Activated CD4-positive, CD25-positive, alpha-beta regulatory T cell treated with anti-CD3 and anti-CD28 coated beads, Interleukin-2, amount 50 U/mL, for 16 hours (primary cell): Measurements from ENCODE around the gene TRPM5.

Source experiments
- DNase-seq: peaks from one replicate; pipeline ENCODE4 v3.0.0-alpha.2; 2020; ENCODE audit warnings: low read depth, low spot score

Gene TRPM5

DNA sequence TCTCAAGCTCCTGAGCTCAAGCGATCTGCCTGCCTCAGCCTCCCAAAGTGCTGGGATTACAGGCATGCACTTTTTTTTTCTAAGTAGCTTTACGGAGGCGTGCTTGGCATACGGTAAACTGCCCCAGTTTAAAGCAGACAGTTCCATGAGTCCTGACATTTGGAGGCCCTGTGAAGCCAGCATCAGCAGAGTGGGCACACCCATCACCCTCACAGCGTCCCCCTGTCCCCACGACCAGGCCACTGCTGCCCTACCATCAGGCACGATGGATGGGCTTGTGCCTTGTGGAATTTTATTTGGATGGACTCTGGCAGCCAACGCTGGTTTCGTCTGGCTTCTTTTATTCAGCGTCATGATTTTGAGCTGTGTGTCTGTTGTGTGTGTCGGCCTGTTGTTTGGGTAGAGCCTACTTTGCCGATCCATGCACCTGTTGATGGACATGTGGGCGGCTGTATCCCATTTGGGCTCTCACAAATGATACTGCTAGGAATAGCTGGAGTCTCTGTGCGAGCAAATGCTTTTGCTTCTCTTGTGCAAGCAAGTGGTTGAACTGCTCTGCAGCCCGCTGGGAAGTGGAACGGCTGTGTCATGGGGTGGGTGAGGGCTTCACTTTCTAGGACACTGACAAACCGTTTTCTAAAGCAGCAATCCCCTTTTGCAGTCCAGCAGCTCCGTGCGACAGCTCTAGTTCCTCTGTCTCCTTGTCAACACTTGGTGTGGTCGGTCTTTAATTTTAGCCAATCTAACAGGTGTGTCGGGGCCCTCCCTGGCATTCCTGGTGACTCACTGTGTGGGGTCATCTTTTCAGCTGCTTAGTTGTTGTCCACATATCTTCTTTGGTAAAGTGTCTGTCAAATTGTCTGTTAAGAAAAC is 24.3 kb upstream of the TRPM5 start:
- DNase-seq = no peak

DNA sequence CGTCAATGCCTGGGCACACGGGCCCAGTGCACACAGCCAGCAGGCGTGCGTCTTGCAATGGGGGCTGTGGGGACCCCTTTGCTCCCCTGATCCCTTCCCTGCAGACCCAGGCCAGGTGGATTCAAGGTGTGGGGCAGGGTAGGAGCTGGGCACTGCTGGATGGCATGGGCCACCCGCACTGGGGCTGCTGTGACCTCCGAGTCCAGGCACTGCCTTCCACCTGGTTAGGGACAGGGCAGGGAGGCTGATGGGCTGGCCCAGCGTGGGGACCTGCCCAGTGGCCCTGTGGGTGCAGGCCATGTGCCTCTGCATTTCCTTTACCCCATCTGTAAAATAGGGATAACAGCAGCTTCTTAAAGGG is 23.4 kb upstream of the TRPM5 start:
- DNase-seq = no peak

DNA sequence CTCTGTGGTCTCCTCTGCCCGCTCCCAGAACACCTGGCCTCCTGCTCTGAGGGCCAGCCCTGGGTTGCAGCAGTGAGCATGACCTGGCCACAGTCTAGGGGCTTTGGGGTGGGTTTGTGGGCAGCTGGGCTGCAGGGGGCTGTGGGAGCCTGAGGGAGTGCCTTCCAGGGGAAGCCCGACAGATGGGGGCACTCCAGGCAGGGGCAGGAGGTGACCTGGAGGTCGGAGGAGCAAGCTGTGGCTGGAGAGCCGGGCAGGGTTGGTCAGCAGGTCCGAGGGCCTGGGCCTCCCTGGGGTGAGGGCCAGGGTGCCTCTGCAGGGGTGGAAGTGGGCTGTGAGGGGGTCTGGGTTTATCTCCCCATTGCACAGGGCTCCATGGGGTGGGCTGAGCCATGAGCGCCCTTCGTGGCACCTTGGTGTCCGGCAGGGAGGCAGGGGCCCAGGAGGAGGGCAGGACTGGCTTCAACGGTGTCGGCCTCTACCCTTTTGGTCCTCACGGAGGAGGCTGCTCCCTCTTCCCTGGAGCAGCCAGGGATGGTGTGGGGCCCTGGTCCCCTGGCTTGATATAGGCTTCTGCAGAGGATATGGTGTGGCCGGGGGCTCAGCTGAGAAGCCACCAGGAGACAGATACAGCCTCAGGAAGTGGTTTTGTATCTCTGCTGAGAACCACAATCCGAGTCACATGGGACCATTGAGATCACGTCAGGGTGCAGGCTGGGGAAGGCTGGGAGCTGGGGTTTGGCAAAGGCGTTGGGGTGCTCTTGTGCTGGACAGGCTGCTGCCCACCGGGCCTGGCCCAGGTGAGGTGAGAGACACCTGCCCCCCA is 22.8 kb upstream of the TRPM5 start:
- DNase-seq = no peak

DNA sequence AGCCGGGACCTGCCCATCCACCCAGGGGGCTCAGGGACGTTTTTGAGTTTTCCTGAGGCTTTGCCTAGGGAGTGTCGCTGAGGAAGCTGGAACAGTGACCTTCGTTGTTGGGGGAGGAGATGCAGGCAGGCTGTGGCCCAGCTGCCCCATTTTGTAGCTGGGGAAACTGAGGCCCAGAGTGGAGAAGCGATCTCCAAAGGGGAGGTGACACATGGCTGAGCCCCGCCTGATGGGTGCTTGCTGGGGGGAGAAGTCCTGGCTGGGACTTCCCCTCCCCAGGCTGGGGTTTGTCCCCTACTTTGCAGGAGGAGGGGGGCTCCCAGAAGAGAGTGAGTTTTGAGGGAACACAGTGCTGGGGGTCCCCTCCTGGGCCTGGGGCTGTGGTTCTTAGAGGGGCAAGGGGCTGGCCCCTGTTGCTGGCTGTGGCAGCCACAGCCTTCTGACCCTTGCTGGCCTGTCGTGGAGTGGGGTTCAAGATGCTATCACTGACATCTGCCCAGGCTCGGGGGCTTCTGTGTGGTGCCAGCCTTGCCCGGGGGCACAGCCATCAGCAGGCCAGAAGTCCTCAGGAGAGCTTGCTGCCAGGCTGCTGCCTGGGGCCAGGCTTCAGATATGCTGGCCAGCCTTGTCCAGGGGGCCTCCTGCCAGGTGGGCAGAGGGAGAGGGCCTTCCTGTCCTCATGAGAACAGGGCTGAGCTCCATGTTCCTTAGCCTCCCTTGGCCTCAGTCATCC is 21.9 kb upstream of the TRPM5 start:
- DNase-seq = no peak

DNA sequence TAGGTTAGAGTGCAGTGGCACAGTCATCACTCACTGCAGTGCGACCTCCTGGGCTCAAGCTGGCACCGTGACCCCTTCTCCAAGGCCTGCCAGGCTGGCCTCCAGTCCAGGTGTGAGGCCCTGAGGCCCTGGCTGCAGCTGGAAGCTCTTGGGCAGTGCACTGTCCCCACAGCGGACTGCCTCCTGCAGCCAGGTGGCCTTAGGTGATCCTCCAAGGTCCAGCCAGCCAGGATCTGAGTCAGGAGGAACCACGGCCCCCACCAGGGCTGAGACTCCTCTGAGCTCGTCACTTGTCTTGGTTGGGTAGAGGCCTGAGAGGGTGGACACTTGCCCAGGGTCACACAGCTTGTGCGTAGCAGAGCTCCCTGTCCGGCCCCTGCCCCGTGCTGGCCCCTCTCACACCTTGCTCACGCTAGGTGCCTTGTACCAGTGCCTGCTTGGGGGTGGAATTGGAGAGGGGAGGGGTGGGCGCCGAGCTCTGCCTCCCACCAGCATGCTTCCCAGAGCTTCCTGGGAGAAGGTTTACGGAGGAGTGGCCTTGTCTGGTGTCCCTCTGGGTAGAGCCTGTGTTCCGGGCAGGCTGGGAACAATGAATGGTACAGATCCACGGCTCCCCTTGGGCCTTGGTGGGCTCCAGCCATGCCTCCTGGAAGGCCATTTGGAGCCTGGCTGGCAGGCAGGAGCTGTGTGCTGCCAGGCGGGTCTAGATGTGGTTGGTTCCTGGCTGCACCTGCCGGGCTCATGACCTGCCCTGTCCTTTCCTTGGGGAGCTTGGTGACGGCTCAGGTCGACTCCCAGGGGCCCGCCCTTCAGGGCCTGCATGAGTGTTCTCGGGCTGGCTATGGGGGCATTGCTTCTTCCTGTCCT is 21.1 kb upstream of the TRPM5 start:
- no peak for DNase-seq

DNA sequence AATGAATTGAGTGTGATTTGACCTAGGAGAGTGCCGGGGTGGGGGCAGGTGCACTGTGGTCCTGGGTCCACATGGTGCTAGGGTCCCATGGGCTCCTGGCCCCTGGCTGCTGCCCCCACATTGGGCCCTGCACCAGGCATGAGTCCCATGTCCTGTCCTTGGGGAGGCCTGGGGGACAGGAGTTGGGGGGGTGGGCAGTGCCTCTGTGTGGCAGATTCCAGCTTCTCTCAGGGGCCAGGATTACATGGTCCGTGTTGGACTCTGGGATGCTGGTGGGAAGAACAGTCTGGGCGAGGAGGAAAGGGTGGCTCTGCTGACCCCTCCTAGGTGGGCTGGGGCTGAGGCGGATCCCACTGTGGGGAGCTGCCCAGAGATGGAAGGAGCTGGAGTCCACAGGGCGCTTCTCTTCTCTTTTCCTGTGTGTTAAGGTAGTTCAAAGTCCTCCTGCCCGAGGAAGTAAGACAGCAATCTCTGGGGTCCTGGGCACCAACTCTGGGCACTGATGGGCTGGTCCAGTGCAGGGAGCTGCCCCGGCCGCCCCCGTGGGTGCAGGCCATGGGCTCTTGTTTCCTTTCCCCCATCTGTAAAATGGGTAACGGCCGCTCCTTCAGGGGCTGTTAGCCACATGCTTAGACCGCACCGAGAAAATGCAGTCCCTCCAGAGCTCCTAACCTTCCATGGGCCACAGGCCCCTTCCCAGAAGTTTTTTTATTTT is 20.3 kb upstream of the TRPM5 start:
- no peak for DNase-seq

DNA sequence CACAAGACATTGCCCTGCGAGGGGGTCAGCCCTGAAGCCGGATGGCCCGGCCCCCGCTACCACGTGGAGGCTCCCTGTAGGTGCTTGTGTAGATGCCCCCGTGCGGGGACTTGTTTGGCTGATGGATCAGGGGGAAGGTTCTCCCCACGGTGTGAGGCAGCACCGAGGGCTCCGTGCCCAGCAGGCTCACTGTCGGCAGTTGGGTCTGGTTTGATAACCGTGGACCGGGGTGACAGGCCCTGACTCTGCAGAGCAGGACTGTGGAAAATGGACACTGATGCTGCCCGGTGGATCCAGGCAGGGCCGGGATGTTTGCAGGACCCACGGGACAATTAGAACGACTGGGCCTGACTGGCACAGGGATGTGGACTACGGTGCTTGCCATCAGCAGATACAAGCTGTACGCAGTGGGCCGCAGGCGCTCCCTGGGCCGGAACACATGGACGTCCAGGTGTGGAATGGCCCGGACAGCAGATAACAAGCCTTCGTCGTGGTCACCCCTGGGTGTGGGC is 19.5 kb upstream of the TRPM5 start:
- no peak for DNase-seq

DNA sequence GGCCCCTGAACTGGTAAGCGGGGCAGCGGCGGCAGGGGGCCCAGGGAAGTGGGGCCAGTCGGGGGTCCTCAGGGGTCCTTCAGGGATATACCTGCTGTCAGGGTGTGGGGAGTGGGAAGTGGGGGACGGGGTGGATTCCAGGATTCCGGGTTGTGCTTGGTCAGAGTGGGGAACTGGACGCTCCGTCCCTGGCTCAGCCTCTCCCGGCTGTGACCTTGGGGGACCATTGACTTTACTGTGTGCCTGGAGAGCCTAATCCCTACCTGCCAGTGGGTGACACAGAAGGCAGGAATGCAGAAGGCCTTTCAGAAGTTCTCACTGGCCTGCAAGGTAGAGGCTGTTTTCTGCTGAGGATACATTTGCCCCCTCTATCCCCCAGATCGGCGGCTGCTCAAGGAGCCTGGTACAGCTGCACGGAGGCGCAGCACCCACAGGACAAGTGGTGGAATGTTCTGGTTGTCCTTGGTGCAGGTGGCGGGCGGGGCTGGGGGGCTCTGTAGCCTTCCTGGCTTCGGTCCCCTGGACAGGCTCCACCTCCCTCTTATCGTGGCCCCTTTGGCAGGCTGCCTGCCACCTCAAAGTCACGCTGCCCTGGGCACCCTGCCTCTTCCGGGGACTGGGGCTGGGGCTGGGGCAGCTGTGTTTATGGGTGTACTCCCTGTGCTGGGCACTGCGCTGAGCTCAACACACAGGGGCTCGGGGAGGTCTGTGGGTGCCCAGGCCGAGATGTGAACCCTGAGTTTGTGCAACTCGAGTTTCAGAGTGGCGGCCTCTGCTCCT is 18.9 kb upstream of the TRPM5 start:
- DNase-seq = no peak

DNA sequence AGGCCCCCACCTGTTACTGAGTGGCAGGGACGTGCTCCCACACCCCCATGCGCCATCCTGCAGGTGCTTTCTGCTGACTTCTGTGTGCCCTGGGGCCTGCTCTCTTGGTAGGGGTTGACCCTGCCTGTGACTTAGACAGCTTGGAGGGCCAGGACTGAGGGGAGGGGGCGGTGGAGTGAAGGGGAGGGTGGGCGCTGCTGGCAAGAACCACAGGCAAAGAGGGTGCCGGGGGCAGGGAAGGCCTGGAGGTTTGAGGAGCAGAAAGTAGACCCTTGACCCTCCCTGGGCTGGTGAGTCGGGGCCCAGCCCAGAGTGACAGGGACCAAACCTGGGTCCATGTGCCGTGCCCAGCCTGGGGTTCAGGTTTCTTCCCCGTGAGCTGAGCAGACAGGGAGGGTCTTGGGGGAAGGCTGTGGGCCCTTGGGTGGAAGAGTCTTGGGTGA is 18.2 kb upstream of the TRPM5 start:
- DNase-seq = no peak

DNA sequence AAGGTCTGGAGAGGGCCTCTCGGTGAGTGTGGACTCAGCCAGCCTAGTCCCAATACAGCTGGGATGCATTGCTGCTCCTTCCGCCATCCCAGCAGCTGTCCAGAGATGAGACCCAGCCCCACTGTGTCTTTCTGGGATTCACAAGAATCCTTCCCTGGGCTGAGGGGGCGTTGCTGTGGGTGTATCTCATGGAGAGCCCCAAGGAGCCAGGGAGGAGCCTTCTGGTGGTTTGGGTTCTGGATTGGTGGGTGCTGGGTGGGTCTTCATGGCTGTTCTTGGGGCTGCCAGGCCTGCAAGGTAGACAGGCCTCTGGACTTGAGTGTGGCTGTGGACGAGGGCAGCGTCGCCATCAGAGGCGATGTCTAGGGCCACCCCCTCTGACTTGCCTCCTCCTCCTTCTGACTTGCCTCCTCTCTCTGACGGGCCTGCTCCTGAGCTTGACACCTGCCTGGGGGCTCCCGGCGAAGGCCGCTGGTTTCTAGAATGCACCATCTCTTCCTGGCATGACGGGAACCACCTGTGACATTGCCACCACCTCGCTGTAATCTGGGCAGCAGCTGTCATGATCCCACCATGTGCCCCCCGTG is 17.7 kb upstream of the TRPM5 start:
- no peak for DNase-seq

DNA sequence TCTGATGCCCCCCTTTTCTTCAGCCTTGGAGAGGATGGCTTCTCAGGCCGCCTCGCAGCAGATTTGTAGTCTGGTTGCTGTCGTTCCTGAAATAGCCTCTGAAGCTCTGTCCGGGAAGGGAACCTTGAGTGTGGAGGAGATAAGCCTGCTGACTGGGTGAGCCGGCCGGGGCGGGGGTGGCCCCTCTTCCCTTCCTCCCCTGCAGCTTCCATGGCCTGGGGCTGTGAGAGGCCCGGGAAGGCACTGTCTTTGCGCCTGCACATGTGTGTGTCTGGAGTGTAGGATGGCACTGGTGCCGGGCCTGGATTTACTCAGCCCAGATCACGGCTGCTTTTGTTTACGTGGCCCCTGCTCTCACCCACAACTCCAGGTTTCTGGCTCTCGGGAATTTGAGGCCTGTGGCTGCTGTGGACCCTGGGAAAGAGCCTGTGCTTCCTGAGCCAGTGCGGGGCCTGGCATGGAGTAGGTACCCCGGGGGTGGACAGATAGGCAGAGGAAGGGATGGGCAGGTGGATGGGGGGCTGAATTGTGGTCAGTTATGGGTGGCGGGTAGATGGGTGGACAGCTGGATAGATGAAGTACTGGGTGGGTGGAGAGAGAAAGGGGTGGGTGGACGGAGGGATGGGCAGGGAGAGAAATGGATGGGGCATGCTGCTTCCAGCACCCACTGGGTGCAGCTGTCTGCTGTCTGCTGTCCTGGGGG is 17.1 kb upstream of the TRPM5 start:
- no peak for DNase-seq

DNA sequence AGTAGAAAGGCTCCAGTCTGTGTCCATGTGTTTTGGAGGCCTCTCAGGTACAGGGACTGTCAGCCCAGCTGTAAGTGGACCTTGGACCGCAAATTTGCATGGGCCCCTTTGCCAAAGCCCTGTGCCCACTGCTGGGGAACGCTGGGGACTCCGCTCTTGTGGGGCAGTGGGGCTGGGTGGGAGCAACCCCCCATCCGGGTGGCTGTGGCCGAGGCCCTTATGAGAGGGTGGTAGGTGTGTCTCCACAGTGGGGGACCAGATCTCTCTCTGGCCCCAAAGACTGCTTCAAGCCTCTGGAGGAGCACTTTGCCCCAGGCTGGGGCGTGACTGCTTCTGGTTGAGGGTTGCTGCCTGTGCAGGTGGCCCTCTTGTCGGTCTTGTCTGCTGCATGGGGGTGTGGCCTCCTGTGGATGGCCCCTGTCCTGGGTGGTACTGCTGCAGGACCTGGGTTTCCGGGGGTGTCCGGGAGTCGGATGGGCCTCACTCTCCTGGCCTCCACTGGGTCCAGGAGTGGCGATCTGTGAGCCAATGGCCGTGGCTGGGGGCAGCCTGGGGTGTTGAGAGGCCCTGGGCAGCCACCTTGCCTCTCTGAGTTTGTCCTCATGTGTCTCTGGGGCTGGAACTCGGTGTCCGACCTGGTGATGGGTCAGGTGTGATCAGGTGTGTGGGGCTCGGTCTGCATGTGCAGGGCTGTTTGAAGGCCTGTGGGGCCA is 16.4 kb upstream of the TRPM5 start:
- DNase-seq = no peak

DNA sequence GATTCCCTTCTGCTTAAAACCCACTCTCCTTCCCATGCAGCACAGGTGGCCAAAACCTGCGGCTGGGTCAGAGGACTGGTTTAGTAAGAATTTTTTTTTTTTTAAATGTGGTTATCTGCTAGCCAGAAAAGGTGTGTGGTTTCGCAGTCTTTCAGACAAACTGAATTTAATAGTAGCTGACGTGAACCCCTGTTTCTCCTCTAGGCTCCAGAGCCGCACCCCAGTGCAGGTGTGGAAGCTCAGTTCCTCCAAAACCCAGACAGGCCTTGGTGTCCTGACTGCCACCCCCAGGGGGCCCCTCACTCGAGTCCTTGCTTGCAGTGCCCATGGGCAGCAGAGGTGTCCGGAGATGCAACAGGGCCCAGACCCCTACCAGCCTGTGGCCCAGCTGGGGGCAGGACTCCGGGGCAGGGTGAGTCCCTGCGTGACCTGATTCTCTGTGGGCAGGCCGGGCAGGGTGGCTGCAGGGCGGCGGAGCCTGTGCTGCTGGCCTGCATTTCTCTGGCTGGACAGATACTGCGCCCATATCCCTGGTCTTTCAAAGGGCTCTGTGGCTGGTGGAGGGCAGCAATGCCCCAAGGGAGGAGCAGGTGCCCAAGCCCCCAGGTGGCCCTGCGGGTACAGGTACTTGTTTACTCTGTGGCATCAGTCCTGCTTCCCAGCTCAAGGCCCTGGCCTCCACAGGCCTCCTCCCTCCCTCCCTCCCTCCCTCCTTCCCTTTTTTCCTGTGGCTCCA is 15.7 kb upstream of the TRPM5 start:
- DNase-seq = no peak

DNA sequence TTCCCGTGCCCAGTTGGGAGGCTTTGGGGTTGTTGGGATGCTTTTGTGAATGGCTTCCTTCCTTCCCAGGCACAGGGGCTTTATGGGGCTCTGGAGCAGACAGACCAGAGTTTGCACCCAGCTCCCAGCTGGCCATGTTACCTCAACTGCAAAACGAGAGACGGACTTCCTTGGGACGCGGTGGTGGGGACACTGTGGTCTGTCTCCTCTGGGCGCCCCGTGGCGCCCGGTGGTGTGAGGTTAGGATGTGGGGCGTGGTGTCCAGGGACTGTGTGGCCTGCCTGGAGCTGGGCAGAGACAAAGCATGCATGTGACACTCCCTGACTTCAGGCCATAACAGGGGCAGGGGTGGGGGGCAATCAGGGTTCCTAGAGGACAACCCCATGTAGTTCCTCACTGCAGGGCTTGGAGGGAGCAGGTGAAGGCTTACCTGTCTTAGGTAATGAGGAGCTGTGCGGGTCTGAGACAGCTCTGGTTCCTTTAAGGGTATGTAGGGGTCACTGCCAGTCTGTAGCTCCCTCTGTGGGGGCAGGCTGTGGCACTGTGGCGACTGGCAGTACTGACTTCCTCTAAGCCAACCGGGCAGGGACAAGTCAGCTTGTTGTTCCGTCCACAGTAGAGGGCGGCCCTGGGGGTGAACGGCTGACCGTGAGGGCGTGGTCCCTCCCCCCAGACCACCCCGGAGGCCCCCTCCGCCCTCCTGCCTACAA is 14.9 kb upstream of the TRPM5 start:
- DNase-seq = no peak

DNA sequence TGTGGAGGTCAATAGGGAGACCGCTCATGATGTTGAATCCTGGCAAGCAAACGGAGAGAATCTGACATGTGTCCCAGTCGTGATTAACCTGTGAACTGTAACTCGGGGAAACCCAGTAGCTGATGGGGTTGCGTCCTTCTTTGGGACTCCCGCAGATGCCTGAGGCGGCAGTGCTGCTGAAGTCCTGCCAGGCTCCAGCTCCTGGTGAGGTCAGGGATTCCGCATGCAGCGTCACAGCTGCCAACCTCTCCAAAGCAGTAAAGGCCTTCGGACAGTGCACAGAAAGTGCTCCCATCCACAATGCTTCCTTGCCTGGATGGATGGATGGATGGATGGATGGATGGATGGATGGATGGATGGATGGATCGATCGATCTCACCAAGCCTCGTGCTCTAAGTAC is 14.0 kb upstream of the TRPM5 start:
- no peak for DNase-seq

DNA sequence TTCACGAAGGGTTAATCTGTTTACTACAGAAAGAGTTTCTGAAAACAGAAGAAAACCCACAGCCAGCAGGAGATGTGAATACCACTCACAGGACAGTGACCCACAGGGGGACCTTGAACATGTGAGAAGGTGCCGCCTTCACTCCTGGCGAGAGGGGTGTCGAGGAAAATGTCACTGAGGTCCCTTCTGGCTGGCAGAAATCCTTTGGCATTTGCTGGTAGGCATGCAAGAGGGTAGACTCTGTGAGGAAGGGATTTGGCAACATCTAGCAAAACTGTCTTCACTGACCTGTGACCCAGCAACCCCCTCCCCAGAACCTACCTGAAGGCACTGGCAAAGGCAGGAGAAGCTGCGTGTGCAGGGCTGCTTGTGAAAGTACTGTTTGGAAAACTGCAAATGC is 9.1 kb upstream of the TRPM5 start:
- no peak for DNase-seq
